ENCODE measurements around the gene RIT1.

RIT1 gene, protein sequence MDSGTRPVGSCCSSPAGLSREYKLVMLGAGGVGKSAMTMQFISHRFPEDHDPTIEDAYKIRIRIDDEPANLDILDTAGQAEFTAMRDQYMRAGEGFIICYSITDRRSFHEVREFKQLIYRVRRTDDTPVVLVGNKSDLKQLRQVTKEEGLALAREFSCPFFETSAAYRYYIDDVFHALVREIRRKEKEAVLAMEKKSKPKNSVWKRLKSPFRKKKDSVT

DNA sequence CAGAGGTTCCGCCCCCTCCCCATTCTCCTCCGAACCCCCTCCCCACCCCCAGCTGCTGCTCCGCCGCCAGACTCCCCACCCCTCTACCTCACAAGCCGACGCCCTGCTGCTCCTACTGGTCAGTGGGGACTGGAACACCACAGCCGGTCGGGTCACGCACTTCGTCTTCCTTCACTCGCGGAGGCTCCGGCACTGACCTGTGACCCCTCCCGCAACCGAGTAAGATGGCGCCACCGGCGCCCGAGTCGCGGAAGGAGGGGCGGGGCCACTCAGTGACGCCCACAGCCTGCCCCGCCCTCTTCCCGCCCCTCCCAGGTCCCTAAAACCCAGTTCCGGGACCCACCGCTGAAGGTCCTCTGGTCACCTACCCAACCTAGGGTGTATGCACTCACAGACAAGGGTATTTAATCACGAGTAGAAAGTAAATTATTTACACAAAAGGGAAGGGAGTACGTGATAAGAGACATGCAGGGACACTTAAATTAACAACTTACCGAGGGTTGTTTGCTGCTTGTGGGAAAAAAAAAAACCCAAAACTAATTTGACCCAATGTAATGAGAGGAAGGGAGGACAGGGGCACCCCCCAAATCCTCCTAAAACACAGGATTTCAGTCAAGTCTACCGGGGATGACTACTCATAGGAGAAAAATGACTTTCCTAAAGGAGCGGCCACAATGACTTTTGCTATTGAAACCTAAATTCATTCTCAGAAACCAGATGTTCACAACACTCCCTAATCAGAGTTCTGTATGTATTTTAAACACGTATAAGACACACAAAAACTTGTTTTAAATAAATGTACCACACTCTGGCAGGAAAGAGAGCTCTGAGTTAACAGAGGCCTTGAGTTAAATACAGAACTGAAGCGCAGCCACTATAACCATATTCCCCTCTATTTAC is at the start of gene RIT1:
TSS of gene RIT1 (minus strand) at position 194 of the 900 bp plus-strand sequence. CDS start 588 bp downstream, outside the sequence.
- DNase-seq (ENCODE audit: low read depth) = peak; percentile 69

GRCh38 chr1:155960081-155960745 is 49.1 kb upstream of the RIT1 start:
- no peak for DNase-seq (ENCODE audit: low read depth)

DNA sequence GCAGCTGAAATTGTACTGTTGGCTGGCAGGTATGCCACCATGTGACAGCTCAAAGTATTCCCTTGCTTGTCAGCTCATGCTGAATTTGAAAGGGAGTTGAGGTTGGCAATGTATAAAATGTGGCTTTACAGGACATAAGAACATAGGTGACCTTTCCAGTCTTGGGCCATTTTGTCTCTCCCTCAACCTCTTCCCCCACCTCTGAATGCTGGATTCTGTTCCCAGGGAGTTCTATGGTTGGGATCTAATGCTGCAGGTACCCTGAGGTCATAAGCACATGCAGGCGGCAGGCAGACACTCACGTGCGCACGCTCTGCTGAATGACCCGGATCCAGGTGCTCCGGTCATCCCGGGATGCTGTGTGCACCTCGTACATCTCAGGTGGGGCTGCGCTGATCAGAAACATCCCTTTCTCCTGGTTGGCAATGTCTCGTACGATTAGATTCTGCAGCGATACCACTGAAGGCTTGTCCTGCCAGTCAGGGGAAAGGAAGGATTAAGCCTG is 46.3 kb upstream of the RIT1 start:
- DNase-seq (ENCODE audit: low read depth) = no peak

DNA sequence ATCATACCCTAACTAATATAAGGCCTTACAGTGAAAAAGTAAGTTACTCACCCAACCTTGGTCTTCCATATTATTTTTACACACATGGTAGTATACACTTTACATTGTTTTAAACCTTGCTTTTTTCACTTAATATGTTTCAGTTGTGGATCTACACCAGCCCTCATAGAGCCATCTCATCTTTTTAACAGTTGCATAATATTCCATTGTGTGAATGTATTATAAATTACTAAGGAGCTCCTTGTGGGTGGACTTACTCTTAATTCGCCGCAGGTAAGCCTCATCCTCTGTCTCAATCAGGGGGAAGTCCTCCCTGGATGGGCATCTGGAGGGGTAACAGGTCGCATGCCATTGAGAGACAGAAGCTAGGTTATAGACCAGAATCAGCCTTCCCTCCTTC is 43.5 kb upstream of the RIT1 start:
- DNase-seq (ENCODE audit: low read depth) = no peak

DNA sequence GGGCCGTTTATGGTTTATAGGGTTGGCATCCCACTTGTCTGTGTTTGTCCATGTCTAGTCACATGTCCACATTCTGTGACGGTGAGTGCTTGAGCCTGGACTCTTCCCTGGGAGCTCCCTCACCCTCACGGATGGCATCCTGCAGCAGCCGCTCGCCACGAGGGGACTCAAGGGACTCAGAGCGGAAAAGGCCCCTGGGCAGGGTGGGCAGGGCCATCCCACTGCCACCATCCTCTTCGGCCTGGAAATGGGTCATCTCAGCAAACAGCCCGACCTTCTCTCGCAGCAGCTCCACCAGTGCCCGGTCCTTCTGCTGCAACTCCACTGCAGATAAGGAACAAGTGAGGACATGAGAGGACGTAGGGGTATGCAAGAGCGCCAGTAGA is 41.3 kb upstream of the RIT1 start:
- no peak for DNase-seq (ENCODE audit: low read depth)

DNA sequence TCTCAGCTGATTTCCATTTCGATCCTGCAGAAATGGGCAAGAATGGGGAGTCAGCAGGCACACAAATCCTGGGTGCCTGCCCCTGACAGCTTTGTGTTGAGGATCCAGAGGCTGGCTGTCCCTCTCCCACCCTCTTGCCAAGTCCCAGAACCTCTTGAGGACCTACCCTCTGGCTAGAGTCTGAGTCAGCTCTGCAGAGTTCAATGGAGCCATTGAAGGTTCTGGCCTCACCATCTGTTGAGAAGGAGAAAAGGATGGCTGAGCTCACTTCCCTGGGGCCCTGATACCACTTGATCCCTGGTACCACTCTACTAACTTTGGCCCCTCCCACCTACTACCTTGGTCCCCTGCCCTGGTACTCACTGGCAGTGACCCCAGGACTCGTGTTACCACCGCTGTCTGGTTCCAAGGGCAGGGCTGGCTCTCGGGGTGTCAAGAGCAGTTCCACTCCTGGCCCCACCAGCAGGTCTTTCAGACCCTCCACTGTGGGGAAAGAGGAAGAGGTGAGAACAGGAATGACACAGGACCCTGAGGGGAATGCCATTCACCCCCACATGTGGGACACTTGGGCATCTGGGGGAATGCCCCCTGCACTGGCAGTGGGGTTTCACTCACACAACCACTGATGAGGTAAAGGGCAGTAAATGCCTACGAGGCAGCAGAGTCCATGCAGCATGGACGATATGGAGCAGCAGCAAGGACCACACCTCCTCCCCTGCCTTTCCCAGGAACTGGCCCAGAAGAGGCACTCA is 40.8 kb upstream of the RIT1 start:
- DNase-seq (ENCODE audit: low read depth) = no peak

- no peak for DNase-seq (ENCODE audit: low read depth)
Observed at GRCh38 chr1:155950829-155951228, 39.7 kb upstream of the RIT1 start.

DNA sequence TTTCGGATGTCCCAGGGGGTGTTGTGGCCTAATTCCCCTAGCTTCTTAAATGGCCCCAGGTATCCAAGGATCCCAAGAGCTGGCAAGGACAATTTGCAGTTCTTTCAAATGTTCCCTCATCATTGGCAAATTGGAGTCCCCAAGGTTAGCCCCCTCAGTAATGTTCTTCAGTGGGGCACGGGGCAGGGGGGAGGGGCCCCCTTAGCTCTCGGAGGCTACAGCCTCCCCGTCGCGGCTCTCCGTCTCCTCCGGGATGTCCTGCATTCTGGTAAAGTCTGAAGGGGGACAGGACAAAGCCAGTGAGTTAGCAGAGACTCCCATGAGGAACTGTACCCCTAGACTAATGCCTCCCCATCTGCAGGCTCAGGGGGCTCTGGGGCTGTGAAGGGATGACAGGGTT is 36.6 kb upstream of the RIT1 start:
- DNase-seq (ENCODE audit: low read depth) = no peak

- no peak for DNase-seq (ENCODE audit: low read depth)
Observed at GRCh38 chr1:155947292-155947691, 36.1 kb upstream of the RIT1 start.

GRCh38 chr1:155946633-155947219 is 35.6 kb upstream of the RIT1 start:
- no peak for DNase-seq (ENCODE audit: low read depth)

DNA sequence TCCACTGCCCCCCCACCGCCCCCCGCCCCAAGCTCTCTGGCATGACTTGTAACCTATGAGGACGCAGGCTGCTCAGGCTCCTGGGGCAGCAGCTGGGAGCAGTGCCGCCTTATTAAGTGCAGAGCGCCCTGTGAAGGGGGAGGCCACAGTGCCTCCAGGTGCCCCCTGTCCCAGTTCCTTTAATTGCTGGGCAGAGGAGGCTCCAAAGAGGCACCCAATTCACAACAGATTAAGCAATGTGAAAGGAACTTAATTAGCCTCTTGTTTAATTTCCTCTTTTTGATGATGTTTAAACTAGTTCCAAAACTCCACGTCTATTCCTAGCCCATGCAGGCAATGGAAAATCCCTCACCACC is 33.3 kb upstream of the RIT1 start:
- no peak for DNase-seq (ENCODE audit: low read depth)

- no peak for DNase-seq (ENCODE audit: low read depth)
Observed at GRCh38 chr1:155942578-155943141, 31.5 kb upstream of the RIT1 start.

DNA sequence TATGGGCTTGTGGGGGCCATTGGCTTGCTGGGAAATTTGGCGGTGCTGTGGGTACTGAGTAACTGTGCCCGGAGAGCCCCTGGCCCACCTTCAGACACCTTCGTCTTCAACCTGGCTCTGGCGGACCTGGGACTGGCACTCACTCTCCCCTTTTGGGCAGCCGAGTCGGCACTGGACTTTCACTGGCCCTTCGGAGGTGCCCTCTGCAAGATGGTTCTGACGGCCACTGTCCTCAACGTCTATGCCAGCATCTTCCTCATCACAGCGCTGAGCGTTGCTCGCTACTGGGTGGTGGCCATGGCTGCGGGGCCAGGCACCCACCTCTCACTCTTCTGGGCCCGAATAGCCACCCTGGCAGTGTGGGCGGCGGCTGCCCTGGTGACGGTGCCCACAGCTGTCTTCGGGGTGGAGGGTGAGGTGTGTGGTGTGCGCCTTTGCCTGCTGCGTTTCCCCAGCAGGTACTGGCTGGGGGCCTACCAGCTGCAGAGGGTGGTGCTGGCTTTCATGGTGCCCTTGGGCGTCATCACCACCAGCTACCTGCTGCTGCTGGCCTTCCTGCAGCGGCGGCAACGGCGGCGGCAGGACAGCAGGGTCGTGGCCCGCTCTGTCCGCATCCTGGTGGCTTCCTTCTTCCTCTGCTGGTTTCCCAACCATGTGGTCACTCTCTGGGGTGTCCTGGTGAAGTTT is 30.8 kb upstream of the RIT1 start:
- no peak for DNase-seq (ENCODE audit: low read depth)

- no peak for DNase-seq (ENCODE audit: low read depth)
Observed at GRCh38 chr1:155940993-155941844, 30.1 kb upstream of the RIT1 start, which contains the start of gene RXFP4. TSS of gene RXFP4 (plus strand) at chr1:155941638. CDS start at chr1:155941710, 72 bp downstream.

DNA sequence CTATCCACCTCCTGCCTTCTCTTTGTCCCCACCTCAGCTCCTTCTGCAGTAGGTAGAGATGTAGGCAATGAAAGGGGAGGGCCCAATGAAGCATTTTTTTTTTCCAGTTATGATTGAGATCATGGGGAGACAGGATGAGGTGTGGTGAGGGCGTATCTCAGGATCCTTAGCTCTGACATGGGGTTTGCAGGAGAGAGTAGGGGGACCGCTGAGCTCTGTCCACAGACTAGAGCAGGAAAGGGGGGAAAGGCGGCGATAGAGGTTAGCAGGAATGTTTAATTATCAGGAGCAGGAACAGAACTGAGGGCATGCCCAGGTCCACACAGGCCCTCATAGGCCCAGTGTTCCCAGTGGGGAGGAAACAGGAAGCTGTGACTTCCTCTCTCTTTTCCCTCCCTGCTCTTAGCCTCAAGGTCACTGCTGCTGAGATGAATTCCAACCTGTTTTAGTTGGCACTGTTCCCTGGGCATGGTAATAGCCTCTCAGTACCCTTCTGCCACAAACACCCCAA is 29.4 kb upstream of the RIT1 start:
- DNase-seq (ENCODE audit: low read depth) = no peak

- DNase-seq (ENCODE audit: low read depth) = no peak
Observed at GRCh38 chr1:155938220-155938627, 27.1 kb upstream of the RIT1 start.

GRCh38 chr1:155934936-155935590 is 23.9 kb upstream of the RIT1 start:
- no peak for DNase-seq (ENCODE audit: low read depth)

GRCh38 chr1:155934097-155934935 is 23.2 kb upstream of the RIT1 start, which contains the start of gene KHDC4:
TSS of gene KHDC4 (minus strand) at chr1:155934413. CDS start at chr1:155934373, 40 bp downstream.
- DNase-seq (ENCODE audit: low read depth) = peak; percentile 84
